GM12892 (cell line): ENCODE results near the gene NPFF.

Source experiments
- DNase-seq: peaks from one replicate; pipeline ENCODE4 v3.0.0; 2011; ENCODE audit not compliant: insufficient read length
- FAIRE-seq: peaks from 2 replicates; lab custom pipeline; 2011; peaks lifted over from hg19 to GRCh38; lab: Jason Lieb, UNC
- POLR2A ChIP-seq: IDR thresholded peaks from 2 replicates; pipeline ENCODE4 v1.6.1; 2011; ENCODE audit warnings: low read depth, low read length, control low read depth
- POLR2AphosphoS5 ChIP-seq: IDR thresholded peaks from 2 replicates; pipeline ENCODE4 v1.6.1; 2011; ENCODE audit warnings: low read depth, low read length, control low read depth
- TAF1 ChIP-seq: IDR thresholded peaks from 2 replicates; pipeline ENCODE4 v1.6.1; 2011; ENCODE audit warnings: low read depth, mild to moderate bottlenecking, control low read depth, low read length, borderline replicate concordance

NPFF gene

GRCh38 chr12:53464685-53465418, 42.4 kb downstream of the NPFF start:
- FAIRE-seq (no peak), DNase-seq (no peak)
- TF ChIP-seq POLR2A (0 out of 2 replicates have a peak, but pooled peaks have one; percentile 25), TAF1 (no peak)

GRCh38 chr12:53463802-53464560, 43.3 kb downstream of the NPFF start:
- TF ChIP-seq POLR2AphosphoS5 (no peak; the same call in 1 of the 2 replicates), POLR2A (0 out of 2 replicates have a peak, but pooled peaks have one; percentile 6)
- DNase-seq (no peak), FAIRE-seq (no peak)

- TF ChIP-seq TAF1 (no peak), POLR2AphosphoS5 (0 out of 2 replicates have a peak, but pooled peaks have one; percentile 28), POLR2A (peak; percentile 43; the same call in 1 of the 2 replicates)
- no peak for FAIRE-seq
- DNase-seq: no peak
These were observed 44.3 kb downstream of the NPFF start for GRCh38 chr12:53462935-53463334.

DNA sequence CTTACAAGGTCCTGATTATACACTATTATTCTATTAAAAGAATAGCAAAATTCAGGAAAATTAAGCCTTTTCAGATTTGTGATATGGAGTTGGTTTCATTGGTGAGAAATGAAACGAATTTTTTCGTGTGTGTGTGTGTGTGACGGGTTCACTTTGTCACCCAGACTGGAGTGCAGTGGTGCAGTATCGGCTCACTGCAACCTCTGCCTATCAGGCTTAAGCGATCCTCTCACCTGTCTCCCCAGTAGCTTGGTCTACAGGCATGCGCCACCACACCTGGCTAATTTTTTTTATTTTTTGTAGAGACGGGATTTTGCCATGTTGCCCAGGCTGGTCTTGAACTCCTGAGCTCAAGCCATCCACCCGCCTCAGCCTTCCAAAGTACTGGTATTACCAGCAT, 45.7 kb downstream of the NPFF start:
- TF ChIP-seq POLR2AphosphoS5 (no peak), POLR2A (0 out of 2 replicates have a peak, but pooled peaks have one; percentile 32), TAF1 (no peak)
- FAIRE-seq (no peak), DNase-seq (no peak)

DNA sequence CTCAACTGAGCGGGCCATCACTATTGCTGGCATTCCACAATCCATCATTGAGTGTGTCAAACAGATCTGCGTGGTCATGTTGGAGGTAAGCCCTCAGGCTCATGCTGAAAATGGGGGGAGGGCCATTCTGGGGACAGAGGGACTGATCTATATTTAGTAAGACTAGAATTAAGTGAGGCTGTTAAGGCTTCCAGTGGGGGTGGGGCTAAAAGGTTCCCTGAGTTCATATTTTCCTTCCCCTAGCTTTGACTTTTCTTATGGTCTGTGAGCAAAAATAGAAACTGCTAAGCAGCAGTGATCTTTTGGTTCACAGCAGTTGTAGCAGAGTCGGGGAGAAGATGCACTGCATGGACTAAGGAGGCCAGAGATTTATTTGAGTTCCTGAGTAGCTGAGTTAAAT, 46.2 kb downstream of the NPFF start:
- TF ChIP-seq POLR2AphosphoS5 (peak; percentile 70), POLR2A (peak; percentile 33), TAF1 (no peak)
- no peak for DNase-seq
- FAIRE-seq: no peak

GRCh38 chr12:53459097-53459496, 48.2 kb downstream of the NPFF start:
- DNase-seq: no peak
- no peak for TF ChIP-seq POLR2AphosphoS5
- no peak for TF ChIP-seq TAF1
- TF ChIP-seq POLR2A: no peak
- no peak for FAIRE-seq
